Measurements from ENCODE around the gene NME7. TPM values are rescaled to one million over a fixed set of nuclear protein-coding genes. Genes with fewer than 3 reads are reported as not detected.

NME7 gene
- total RNA-seq, 1 experiment from 2014 or later = 30.3 TPM

DNA sequence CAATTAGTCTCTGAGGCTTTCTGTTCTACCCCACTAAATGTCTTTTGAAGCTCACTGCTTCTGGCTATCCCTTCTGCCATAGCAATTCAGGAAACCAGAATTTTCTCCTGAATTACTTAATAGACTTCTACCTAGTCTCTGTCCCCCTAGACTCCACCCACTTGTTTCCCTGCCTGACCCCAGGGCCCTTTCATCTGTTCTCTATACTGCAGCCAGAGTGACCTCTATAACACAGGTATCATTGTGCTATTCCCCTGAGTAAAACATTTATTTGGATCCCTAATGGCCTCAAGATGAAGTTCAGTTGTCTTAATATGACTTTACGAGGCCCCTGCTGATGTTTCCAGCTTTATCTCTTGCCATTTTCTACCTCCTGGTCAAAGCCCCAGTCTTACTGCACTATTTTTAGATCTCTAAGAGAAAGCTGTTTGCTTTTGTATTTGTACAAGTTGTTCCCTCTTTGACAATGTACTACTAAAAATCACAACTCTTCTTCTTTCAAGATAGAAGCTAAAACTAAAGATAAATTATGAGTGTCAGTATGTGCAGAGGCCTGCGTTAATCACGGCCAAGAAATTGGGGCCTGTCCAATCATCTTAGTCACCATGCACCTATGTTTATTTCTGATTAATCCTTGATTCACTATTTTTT, 206.6 kb downstream of the NME7 start:
- Histone ChIP-seq H3K4me1 (ENCODE audit: control insufficient read depth, insufficient read depth, low read length) (no peaks in the 10 kb centered on the region), H3K9me3 (ENCODE audit: control insufficient read depth, insufficient read depth, low read depth, low read length) (no peaks in the 10 kb centered on the region), H3K4me3 (ENCODE audit: low read depth in 2 of 2, low read length in 2 of 2) (no peak overlapping the region), H3K36me3 (ENCODE audit: control insufficient read depth, insufficient read depth, low read length) (no peaks in the 10 kb centered on the region), H3K27me3 (ENCODE audit: control insufficient read depth, insufficient read depth, low read length) (no peaks in the 10 kb centered on the region), H3K27ac (ENCODE audit: low read length) (no peak overlapping the region)
- no peak for DNase-seq (ENCODE audit: low read depth, low spot score)
- ChIA-PET CTCF (no interaction called here), POLR2A (no interaction called here)
- in situ Hi-C loops (cut with HindIII; ENCODE audit: low pct_unique_long_range_greater_than_20kb, low sequenced_read_pairs) (no loop called here), intact Hi-C loops (cut with micrococcal nuclease; ENCODE audit: unreplicated experiment) (no loop called here)
- no TSS peak for BruUV-seq (replicated peaks)
- TF ChIP-seq, protein P1, sequence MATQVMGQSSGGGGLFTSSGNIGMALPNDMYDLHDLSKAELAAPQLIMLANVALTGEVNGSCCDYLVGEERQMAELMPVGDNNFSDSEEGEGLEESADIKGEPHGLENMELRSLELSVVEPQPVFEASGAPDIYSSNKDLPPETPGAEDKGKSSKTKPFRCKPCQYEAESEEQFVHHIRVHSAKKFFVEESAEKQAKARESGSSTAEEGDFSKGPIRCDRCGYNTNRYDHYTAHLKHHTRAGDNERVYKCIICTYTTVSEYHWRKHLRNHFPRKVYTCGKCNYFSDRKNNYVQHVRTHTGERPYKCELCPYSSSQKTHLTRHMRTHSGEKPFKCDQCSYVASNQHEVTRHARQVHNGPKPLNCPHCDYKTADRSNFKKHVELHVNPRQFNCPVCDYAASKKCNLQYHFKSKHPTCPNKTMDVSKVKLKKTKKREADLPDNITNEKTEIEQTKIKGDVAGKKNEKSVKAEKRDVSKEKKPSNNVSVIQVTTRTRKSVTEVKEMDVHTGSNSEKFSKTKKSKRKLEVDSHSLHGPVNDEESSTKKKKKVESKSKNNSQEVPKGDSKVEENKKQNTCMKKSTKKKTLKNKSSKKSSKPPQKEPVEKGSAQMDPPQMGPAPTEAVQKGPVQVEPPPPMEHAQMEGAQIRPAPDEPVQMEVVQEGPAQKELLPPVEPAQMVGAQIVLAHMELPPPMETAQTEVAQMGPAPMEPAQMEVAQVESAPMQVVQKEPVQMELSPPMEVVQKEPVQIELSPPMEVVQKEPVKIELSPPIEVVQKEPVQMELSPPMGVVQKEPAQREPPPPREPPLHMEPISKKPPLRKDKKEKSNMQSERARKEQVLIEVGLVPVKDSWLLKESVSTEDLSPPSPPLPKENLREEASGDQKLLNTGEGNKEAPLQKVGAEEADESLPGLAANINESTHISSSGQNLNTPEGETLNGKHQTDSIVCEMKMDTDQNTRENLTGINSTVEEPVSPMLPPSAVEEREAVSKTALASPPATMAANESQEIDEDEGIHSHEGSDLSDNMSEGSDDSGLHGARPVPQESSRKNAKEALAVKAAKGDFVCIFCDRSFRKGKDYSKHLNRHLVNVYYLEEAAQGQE (IDR thresholded peaks at IDR 0.05; ENCODE audit: insufficient read depth in 1 of 2, low read depth in 2 of 2, low read length in 1 of 2) = no peak
- TF ChIP-seq POLR2AphosphoS5 (IDR thresholded peaks at IDR 0.05; ENCODE audit: low read depth, low read length) = no peak
- TF ChIP-seq TCF7L2 (IDR thresholded peaks at IDR 0.05; ENCODE audit: low read depth, low read length) = no peak
- TF ChIP-seq CTCF (IDR thresholded peaks at IDR 0.05) = no peak
- TF ChIP-seq SIN3A (IDR thresholded peaks at IDR 0.05; ENCODE audit: borderline replicate concordance, insufficient read depth, low read depth, low read length) = no peak
- no peak for ATAC-seq

- ChIA-PET POLR2A (no interaction called here), CTCF (no interaction called here)
- Histone ChIP-seq H3K4me3 (ENCODE audit: low read depth in 2 of 2, low read length in 2 of 2) (no peak overlapping the region), H3K27me3 (ENCODE audit: control insufficient read depth, insufficient read depth, low read length) (no peaks in the 10 kb centered on the region), H3K27ac (ENCODE audit: low read length) (no peak overlapping the region), H3K9me3 (ENCODE audit: control insufficient read depth, insufficient read depth, low read depth, low read length) (no peaks in the 10 kb centered on the region), H3K36me3 (ENCODE audit: control insufficient read depth, insufficient read depth, low read length) (no peaks in the 10 kb centered on the region), H3K4me1 (ENCODE audit: control insufficient read depth, insufficient read depth, low read length) (no peaks in the 10 kb centered on the region)
- BruUV-seq (replicated peaks) = no TSS peak
- in situ Hi-C loops (cut with HindIII; ENCODE audit: low pct_unique_long_range_greater_than_20kb, low sequenced_read_pairs) = no loop called here
- ATAC-seq = no peak
- intact Hi-C loops (cut with micrococcal nuclease; ENCODE audit: unreplicated experiment) = no loop called here
- no peak for DNase-seq (ENCODE audit: low read depth, low spot score)
- TF ChIP-seq POLR2AphosphoS5 (IDR thresholded peaks at IDR 0.05; ENCODE audit: low read depth, low read length) (no peak), CTCF (IDR thresholded peaks at IDR 0.05) (no peak), TCF7L2 (IDR thresholded peaks at IDR 0.05; ENCODE audit: low read depth, low read length) (no peak), SIN3A (IDR thresholded peaks at IDR 0.05; ENCODE audit: borderline replicate concordance, insufficient read depth, low read depth, low read length) (no peak)
- TF ChIP-seq, protein P1 (IDR thresholded peaks at IDR 0.05; ENCODE audit: insufficient read depth in 1 of 2, low read depth in 2 of 2, low read length in 1 of 2) = no peak
Measured at GRCh38 chr1:169156580-169156979, 211.0 kb downstream of the NME7 start.
